GM12873 (cell line): ENCODE measurements around the gene ADGRD1.
A peak's percentile ranks its signal among the peaks of the same experiment; 100 is the strongest.

ENCODE experiments used
- TF ChIP-seq, protein P1 (sequence below): IDR thresholded peaks from 2 replicates; pipeline ENCODE4 v1.5.1; 2012; ENCODE audit warnings: low read depth, mild to moderate bottlenecking, moderate library complexity, low read length, control low read depth; ENCODE audit not compliant: insufficient read depth; ENCODE audit errors: missing control alignments

The ADGRD1 gene

DNA sequence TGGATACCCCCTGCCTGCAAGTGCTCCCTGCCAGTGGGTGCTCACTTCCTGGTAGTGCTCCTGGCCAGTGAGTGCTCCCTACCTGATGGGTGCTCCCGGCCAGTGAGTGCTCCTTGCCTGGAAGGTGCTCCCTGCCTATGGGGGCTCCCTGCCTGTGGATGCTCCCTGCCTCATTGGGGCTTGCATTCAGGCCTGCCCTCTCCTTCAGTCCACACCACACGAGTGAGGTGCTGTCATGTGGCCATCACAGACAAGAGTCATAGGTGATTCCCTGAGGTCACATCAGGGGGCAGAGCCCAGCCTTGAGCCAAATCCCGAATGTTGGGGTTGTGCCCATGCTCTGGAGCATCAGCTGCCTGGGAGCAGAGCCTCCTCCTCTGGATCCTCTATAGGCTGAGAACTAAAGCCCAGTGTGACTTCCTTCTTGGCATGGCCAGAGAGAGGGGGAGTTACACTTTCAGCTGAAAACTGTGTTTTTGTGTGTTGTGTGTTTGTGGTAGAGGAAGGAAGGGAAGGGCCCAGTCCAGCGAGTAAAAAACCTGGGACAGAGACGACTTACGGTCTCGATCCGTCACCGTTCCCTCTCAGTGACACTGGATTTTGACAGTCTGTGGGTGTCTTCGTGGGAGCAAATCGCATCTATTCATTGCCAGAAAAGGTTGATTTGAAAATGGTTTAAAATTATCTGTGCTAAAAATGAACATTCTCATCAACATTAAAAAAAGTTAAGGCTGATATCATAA lies 136.0 kb downstream of the ADGRD1 start:
- TF ChIP-seq, protein P1, sequence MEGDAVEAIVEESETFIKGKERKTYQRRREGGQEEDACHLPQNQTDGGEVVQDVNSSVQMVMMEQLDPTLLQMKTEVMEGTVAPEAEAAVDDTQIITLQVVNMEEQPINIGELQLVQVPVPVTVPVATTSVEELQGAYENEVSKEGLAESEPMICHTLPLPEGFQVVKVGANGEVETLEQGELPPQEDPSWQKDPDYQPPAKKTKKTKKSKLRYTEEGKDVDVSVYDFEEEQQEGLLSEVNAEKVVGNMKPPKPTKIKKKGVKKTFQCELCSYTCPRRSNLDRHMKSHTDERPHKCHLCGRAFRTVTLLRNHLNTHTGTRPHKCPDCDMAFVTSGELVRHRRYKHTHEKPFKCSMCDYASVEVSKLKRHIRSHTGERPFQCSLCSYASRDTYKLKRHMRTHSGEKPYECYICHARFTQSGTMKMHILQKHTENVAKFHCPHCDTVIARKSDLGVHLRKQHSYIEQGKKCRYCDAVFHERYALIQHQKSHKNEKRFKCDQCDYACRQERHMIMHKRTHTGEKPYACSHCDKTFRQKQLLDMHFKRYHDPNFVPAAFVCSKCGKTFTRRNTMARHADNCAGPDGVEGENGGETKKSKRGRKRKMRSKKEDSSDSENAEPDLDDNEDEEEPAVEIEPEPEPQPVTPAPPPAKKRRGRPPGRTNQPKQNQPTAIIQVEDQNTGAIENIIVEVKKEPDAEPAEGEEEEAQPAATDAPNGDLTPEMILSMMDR = no peak

GRCh38 chr12:131090274-131091210 lies 136.8 kb downstream of the ADGRD1 start:
- TF ChIP-seq, protein P1 = no peak

DNA sequence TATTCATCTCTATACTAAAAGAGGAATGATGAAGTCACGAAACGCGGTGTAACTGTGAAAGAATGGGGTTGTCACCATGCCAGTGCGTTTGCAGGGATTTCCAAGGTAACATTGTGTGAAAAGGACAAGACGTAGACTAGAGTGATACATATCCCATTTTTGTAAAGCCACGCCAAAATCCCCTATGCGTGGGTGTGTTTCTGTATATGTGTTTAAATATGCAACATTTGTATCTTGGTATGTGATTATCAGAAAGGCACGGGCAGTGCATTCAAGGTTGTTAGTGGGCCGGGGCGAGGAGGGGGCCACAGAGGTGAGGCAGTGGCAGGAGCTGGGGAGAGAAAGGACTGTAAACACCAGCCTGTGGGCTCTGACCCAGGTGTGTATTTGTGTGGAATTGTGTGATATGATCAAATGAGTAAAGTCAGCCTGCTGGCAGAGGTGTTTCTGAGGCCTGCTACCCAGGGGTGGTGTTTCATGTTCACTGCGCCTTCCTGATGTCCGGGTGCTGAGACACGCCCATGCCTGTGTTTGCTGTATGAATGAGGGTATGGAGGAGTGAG lies 137.8 kb downstream of the ADGRD1 start:
- TF ChIP-seq, protein P1 = no peak

DNA sequence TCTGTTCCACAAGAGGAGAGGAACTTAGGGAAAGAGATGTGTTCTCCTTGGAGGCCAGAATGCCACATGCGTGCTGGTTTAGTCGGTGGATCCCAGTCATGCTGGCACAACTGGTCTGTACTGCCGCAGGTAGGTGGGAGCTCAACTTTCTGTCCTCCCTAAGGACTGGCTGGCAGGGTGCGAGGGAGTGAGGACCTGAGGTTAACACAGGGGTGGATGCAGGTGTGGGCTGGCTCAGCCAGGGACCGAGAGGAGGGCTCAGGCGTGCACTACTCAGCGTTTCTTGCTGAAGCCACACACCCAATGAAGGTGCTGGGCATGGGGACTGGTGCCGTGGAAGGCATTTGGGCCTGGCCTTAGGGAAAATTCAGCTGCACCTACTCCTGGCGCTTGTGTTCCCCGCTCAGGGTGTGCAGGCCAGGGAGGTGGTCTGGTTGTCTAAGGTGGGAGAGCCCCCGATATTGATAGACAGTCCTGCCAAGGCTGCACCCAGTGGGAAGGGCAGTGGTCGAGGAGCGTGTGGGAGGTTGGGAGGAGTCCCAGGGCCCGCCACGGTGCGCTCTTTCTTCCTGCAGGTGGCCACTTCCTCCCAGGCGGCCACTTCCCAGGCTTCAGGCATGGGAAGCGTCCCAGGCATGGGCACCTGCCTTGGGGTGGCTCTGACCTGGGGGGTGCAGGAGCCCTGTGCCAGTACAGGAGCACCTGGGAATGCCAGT lies 138.4 kb downstream of the ADGRD1 start:
- TF ChIP-seq, protein P1 = no peak

DNA sequence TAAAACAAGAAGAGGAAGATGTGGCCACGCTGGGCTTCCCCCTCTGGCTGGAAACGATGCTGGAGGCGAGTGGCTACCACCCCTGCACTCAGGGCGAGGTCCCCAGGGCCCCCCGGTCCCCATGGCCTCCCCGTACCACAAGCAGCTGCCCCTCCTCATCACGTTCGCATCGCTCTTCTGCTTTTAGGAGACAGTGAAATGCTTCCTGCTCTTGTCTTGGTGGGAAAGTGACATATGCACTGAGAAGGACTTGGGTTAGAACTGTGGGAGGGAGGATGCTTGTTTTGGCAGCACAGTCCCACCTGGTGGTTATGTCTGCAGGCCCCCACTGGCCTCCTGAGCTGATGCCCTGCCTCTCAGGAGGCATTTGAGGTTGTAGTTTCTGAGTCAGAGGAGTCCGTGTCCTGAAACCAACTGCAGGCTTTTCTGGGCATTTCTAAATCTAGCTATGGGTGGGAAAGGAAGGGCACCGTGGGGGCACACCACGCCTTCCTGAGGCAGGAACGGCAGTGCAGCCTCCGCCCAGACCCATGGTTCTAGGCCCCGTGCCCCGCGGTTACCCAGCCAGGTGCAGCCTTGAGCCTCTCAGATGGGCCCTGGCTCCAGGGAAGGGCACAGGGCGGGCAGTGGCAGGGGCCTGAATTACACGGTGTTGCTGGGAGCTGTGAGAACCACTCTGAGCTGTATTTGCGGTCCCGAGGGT lies 139.3 kb downstream of the ADGRD1 start:
- TF ChIP-seq, protein P1 = peak; percentile 52

- TF ChIP-seq, protein P1 = no peak
Observed at GRCh38 chr12:131093604-131093955, 139.9 kb downstream of the ADGRD1 start.
